ENCODE data around the gene PRDM15.

The PRDM15 gene

DNA sequence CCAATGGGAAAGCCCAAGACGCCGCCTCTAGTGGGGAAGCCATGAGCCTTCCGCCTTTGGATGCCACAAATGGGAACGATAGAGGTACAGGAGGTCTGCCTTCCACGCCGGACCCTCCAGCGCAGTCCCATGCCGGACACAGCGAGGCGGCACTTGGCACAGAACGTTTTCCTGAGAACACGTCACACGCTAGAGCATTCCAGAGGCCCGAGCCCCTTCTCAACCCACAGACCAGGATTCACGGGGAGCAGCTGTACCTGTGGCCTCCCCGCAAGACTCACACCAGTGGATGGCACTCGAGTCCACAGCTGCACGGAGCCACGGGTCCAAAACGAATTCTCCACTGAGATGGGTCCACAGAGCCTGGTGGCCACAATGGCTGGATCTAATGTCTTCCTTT, 80.8 kb downstream of the PRDM15 start:
- TF ChIP-seq TEAD4 (IDR thresholded peaks at IDR 0.05): no peak
- no peak for TF ChIP-seq CEBPB (IDR thresholded peaks at IDR 0.05)
- TF ChIP-seq, protein P1, sequence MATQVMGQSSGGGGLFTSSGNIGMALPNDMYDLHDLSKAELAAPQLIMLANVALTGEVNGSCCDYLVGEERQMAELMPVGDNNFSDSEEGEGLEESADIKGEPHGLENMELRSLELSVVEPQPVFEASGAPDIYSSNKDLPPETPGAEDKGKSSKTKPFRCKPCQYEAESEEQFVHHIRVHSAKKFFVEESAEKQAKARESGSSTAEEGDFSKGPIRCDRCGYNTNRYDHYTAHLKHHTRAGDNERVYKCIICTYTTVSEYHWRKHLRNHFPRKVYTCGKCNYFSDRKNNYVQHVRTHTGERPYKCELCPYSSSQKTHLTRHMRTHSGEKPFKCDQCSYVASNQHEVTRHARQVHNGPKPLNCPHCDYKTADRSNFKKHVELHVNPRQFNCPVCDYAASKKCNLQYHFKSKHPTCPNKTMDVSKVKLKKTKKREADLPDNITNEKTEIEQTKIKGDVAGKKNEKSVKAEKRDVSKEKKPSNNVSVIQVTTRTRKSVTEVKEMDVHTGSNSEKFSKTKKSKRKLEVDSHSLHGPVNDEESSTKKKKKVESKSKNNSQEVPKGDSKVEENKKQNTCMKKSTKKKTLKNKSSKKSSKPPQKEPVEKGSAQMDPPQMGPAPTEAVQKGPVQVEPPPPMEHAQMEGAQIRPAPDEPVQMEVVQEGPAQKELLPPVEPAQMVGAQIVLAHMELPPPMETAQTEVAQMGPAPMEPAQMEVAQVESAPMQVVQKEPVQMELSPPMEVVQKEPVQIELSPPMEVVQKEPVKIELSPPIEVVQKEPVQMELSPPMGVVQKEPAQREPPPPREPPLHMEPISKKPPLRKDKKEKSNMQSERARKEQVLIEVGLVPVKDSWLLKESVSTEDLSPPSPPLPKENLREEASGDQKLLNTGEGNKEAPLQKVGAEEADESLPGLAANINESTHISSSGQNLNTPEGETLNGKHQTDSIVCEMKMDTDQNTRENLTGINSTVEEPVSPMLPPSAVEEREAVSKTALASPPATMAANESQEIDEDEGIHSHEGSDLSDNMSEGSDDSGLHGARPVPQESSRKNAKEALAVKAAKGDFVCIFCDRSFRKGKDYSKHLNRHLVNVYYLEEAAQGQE (IDR thresholded peaks at IDR 0.05; ENCODE audit: low read depth): no peak
- TF ChIP-seq, protein P2, sequence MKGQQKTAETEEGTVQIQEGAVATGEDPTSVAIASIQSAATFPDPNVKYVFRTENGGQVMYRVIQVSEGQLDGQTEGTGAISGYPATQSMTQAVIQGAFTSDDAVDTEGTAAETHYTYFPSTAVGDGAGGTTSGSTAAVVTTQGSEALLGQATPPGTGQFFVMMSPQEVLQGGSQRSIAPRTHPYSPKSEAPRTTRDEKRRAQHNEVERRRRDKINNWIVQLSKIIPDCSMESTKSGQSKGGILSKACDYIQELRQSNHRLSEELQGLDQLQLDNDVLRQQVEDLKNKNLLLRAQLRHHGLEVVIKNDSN (IDR thresholded peaks at IDR 0.05): no peak
- TF ChIP-seq EP300 (IDR thresholded peaks at IDR 0.05; ENCODE audit: borderline replicate concordance): no peak
- TF ChIP-seq YY1 (IDR thresholded peaks at IDR 0.05; ENCODE audit: low read depth): no peak
- no peak for TF ChIP-seq RAD21 (IDR thresholded peaks at IDR 0.05; ENCODE audit: low read depth)
- TF ChIP-seq ZBTB7A (IDR thresholded peaks at IDR 0.05; ENCODE audit: low read depth): no peak
- TF ChIP-seq TAF1 (IDR thresholded peaks at IDR 0.05; ENCODE audit: low read depth): no peak
- no peak for TF ChIP-seq FOXM1 (IDR thresholded peaks at IDR 0.05; ENCODE audit: borderline replicate concordance, low read depth)
- no peak for TF ChIP-seq EGR1 (IDR thresholded peaks at IDR 0.05)
- TF ChIP-seq CREB1 (IDR thresholded peaks at IDR 0.05; ENCODE audit: low read depth): no peak
- TF ChIP-seq, protein P3, sequence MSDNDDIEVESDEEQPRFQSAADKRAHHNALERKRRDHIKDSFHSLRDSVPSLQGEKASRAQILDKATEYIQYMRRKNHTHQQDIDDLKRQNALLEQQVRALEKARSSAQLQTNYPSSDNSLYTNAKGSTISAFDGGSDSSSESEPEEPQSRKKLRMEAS (IDR thresholded peaks at IDR 0.05): no peak

DNA sequence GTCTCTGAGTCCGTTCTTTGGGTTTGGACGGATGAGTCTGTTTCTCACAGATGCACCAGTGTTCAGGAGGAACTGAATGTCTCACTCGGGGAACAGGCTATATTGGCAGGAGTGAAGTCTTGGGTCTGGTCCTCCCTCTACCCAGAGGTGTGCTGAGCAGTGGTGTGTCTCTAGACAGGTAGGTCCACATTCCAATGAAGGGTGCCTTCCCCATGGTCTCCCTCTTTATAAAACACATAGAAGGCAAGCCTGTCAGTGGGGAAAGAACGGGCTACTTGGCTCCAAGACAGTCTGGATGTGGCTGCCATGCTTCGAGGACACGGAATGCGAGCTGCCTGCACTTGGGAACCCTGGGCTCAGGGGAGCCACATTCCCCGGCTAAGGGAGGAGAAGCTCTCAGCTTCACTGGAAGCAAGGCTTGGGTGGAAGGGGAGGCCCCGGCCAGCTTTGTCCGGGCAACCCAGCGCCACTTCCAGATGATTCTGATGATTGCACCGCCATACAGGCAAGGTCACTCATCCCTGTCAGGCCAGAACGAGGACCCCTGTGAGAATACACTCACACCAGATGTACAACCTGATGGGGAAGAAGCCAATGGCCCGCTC, 82.6 kb downstream of the PRDM15 start:
- TF ChIP-seq TAF1 (IDR thresholded peaks at IDR 0.05; ENCODE audit: low read depth): no peak
- TF ChIP-seq CREB1 (IDR thresholded peaks at IDR 0.05; ENCODE audit: low read depth): no peak
- TF ChIP-seq TEAD4 (IDR thresholded peaks at IDR 0.05): no peak
- no peak for TF ChIP-seq FOXM1 (IDR thresholded peaks at IDR 0.05; ENCODE audit: borderline replicate concordance, low read depth)
- TF ChIP-seq, protein P2 (IDR thresholded peaks at IDR 0.05): no peak
- TF ChIP-seq ZBTB7A (IDR thresholded peaks at IDR 0.05; ENCODE audit: low read depth): no peak
- no peak for TF ChIP-seq NFIC (IDR thresholded peaks at IDR 0.05)
- no peak for TF ChIP-seq TCF12 (IDR thresholded peaks at IDR 0.05; ENCODE audit: low read depth)
- TF ChIP-seq, protein P1 (IDR thresholded peaks at IDR 0.05; ENCODE audit: low read depth): no peak
- TF ChIP-seq, protein P3 (IDR thresholded peaks at IDR 0.05): no peak

DNA sequence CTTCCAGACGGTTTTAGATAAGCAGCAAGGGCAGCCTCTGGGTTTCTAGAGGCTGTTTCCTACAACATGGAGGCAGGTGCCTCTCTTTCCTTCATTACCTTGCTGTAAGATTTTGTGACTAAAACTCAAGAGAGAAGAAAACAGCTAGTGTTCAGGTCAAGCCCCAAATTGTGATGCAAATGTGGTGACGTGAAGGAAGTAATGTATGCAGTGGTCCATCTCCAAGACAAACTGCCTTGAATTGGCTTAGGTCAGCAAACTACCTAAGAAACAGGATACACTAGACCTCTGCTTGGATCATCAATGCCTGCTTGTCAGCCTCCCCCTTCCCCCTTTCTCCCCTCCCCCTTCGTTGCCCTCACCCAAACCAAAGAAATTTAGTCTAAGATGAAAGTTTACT, 83.4 kb downstream of the PRDM15 start:
- no peak for TF ChIP-seq ZBTB7A (IDR thresholded peaks at IDR 0.05; ENCODE audit: low read depth)
- no peak for TF ChIP-seq RAD21 (IDR thresholded peaks at IDR 0.05; ENCODE audit: low read depth)
- no peak for TF ChIP-seq TAF1 (IDR thresholded peaks at IDR 0.05; ENCODE audit: low read depth)
- TF ChIP-seq CREB1 (IDR thresholded peaks at IDR 0.05; ENCODE audit: low read depth): no peak
- TF ChIP-seq TCF12 (IDR thresholded peaks at IDR 0.05; ENCODE audit: low read depth): no peak
- no peak for TF ChIP-seq CEBPB (IDR thresholded peaks at IDR 0.05)
- TF ChIP-seq EP300 (IDR thresholded peaks at IDR 0.05; ENCODE audit: borderline replicate concordance): no peak
- TF ChIP-seq, protein P1 (IDR thresholded peaks at IDR 0.05; ENCODE audit: low read depth): no peak
- TF ChIP-seq, protein P3 (IDR thresholded peaks at IDR 0.05): no peak
- no peak for TF ChIP-seq FOXM1 (IDR thresholded peaks at IDR 0.05; ENCODE audit: borderline replicate concordance, low read depth)
- TF ChIP-seq YY1 (IDR thresholded peaks at IDR 0.05; ENCODE audit: low read depth): no peak
- no peak for TF ChIP-seq TEAD4 (IDR thresholded peaks at IDR 0.05)
- TF ChIP-seq NFIC (IDR thresholded peaks at IDR 0.05): no peak
- TF ChIP-seq EGR1 (IDR thresholded peaks at IDR 0.05): no peak
- TF ChIP-seq, protein P2 (IDR thresholded peaks at IDR 0.05): no peak

All from Ishikawa (cell line).